NCI-H146 treated with DMSO at 0.1 percent for 48 hours (cell line): ENCODE results near the gene CACNA2D1.

Source experiments
- DNase-seq: peaks from one replicate; lab custom pipeline; 2025; ENCODE audit not compliant: unreplicated experiment; lab: John Stamatoyannopoulos, UW

CACNA2D1 gene

DNA sequence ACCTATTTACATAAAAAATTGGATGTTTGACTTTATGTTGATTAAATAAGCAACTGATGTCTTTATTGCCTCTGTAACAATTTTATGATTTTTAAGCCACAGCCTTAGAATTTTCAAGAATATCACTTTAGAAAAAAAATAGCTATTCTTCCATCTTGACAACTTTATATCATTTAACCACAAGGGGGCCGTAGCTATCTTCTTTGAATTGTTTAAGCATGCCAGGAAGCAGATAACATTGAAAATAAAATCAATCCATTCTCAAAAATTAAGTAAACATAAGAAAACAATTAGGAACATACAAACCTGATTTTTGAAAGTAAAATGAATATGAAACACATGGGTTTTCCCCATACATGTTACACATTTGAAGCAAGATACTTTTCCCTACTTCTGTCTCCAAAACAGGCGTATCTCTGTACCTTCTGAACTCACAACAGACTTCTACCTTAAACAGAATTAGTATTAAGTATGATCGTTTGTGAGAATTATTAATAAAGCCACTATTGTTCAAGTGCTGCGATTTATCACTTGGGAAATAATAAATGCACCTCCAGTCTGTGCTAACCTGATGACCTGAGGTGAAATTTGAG lies 209.0 kb downstream of the CACNA2D1 start:
- peak; percentile 66 for DNase-seq

DNA sequence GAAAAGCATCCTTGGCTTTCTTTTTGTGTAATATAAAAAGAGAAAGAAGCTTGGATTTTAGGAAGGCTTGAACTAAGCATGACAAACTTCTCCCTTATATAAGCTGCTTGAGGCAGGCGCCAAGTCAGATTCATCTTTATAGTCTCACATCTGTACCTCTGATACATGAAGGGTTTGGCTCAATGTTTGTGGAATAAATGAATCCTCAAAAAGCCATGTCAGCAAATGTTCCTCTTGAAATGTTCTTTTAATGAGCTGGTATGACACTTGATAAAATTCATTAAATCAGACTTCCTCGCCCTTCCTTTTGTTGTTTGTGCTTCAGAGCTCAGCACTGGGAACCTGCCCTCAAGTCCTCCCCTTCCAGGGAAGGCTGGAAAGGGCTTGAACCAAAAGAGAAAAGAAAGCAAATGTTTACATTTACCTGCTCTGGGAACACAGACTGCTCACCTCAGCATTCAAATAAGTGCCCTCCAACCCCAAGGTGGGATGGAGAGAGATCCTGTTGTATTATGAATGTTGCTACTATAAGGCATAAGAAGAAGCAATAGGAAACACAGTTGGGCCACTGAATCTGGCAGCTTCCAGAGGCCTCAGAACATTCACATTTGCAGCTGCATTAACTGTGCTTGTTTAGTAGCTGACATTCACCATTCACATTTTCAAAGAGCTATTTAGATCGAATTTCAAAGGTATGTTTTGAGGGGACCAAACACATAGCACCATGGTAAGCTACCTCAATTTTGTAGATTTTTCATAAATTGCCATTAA lies 212.6 kb downstream of the CACNA2D1 start:
- peak; percentile 18 for DNase-seq

GRCh38 chr7:82229164-82229563 lies 214.4 kb downstream of the CACNA2D1 start:
- no peak for DNase-seq

- peak; percentile 24 for DNase-seq
These were observed 217.4 kb downstream of the CACNA2D1 start for GRCh38 chr7:82226191-82226590.

- no peak for DNase-seq
These were observed 219.0 kb downstream of the CACNA2D1 start for GRCh38 chr7:82224529-82224928.

GRCh38 chr7:82223580-82223979 lies 220.0 kb downstream of the CACNA2D1 start:
- DNase-seq, result no peak

GRCh38 chr7:82221152-82221674 lies 222.4 kb downstream of the CACNA2D1 start:
- no peak for DNase-seq

- no peak for DNase-seq
These were observed 231.1 kb downstream of the CACNA2D1 start for GRCh38 chr7:82212466-82212865.

DNA sequence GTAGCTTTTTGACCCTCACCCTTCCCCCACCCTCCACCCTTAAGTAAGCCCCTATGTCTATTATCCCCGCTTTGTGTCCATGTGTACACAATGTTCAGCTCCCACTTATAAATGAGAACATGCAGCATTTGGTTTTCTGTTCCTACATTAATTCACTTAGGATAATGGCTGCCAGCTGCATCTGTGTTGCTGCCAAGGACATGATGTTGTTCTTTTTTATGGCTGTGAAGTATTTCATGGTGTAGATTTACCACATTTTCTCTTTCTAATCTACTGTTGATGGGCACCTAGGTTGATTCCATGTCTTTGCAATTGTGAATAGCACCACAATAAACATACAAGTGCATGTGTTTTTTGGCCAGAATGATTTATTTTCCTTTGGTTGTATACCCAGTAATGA lies 232.2 kb downstream of the CACNA2D1 start:
- no peak for DNase-seq

DNA sequence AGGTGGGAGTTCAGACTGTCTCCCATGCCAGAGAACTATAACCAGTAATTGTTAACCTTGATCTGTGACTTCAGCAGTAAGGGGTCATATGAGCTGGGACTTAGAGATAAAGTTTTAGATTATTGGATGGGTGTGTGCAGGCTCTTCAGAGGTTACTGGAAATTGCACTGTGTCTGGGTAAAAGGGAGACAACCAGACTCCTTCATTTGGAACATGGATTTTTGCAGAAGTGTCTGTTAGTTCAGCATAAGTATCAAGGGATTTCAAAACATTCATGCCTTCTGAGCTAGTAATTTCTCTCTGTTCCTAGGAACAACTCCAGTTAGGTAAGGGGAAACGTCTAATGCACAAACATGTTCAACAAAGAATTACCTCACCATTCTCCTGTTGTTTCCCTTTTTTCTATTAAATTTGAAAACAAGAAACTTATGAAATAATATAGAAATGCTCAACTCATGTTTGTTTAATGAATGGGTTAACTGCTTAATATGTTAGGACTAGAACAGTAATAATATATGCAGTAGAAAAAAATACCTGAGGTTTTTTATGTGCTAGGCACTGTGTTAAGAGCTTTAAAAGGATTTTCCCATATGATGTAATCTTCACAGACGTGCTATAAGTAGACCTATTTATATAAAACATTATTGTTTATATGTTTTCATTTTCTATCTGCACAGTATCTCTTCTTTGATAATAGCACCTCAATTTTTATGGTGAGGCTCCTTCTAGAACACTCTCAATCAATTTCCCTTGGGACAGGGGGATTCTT lies 233.0 kb downstream of the CACNA2D1 start:
- no peak for DNase-seq

GRCh38 chr7:82209179-82209747 lies 234.3 kb downstream of the CACNA2D1 start:
- DNase-seq, result no peak

DNA sequence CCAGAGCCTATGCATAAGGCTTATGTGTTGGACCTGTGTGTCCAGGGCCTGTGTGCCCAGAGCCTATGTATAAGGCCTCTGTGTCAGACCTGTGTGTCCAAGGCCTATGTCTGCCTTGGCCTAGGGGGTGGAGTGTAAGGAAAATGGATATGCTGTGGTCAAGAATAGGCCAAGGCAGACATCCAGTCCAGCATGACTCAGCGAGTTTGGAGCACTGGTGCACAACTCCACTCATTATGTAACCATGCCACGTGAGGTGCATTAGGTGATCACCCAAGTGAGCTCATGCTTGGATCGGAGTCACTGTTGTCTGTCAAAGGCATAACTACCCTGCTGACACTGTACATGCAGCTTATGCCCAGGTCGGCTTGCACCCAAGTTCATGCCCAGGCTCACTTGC lies 238.9 kb downstream of the CACNA2D1 start:
- DNase-seq, result no peak

DNA sequence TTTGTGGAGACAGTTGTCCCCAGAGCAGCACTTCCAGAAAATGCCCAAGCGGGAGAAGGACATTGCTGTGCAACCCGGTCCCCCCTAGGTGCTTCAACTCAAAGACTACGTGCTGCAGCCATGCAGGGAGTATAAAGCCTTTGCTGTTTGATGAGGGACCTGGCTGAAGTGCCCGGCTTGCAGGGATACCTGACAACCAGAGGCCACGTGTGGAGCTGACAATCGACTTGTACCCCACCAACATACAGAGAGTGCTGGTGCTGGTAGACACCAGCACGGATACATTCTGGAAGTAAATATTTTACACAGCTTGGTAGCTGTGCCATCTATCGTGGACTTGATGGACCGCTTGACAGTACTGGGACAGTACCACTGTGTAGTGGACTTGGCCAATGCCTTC lies 240.6 kb downstream of the CACNA2D1 start:
- DNase-seq, result no peak

DNA sequence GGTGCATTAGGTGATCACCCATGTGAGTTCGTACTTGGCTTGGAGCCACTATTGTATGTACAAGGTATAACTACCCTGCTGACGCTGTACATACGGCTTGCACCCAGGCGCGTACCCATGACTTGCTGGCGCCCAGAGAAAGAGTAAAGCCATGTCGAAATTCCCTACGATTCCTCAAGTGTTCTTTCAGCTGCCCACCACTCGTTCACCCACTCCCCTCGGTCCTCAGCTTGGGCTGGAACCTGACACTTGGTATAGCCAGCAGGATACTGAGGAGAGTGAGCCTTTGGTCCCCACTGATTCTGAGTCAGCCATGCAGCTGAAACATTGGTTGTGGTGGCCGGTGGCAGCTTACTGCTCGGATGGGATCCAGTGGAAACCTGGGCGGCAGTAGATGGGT lies 241.5 kb downstream of the CACNA2D1 start:
- no peak for DNase-seq

GRCh38 chr7:82200601-82201000 lies 243.0 kb downstream of the CACNA2D1 start:
- no peak for DNase-seq

GRCh38 chr7:82194016-82194643 lies 249.4 kb downstream of the CACNA2D1 start:
- peak; percentile 17 for DNase-seq

DNA sequence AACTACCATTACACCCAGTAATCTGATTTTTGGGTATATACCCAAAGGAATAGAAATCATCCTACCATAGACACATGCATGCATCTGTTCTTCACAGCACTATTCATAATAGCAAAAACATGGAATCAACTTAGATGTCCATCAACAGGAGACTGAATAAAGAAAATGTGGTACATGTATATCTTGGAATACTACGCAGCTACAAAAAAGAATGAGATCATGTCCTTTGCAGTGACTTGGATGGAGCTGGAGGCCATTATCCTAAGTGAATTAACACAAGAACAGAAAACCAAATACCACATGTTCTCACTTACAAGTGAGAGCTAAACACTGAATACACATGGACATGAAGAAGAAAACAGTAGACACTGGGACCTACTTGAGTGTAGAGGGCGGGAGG lies 254.9 kb downstream of the CACNA2D1 start:
- no peak for DNase-seq

DNA sequence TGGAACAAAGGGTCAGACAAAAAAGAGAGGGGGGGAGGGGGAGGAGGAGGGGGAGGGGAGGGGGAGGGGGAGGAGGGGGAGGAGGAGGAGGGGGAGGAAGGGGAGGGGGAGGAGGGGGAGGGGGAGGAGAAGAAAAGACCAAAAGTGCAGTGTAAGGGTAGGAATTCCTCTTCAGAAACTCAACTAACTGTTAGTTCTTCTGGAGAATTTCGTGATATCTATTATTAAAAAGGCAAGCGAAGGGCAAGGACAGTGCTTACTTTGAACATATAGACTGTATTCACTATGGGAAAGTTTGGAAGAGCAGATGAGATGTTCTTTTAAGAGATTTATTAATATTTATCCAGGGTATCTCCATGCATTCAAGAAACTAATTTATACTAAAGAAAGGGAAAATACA lies 258.1 kb downstream of the CACNA2D1 start:
- no peak for DNase-seq

GRCh38 chr7:82183634-82184033 lies 259.9 kb downstream of the CACNA2D1 start:
- no peak for DNase-seq

DNA sequence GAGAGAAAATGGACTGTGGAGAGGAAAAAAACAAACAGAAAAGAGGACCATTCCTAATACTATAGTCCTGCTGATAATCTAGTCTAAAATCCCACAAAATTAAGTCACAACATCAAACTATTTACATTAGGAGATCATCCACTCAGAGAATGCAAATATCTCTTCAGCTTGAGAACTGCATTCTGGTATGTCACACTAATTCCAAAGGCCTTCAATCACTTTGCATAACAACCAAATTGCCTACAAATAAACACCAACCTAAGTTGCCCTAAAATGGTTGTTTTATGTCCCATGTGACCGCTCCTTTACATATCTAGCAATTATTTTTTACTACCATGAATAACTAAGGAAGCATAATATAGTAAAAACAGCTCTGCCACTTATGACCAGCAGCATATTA lies 264.3 kb downstream of the CACNA2D1 start:
- DNase-seq, result no peak

GRCh38 chr7:82175319-82175718 lies 268.3 kb downstream of the CACNA2D1 start:
- peak; percentile 96 for DNase-seq
